HepG2 (cell line): ENCODE measurements around the gene DDRGK1. TPM values are rescaled to one million over a fixed set of nuclear protein-coding genes. Genes with fewer than 3 reads are reported as not detected.

Experiments used
- BCLAF1 ChIP-seq: fragments of 450-650 bp; IDR thresholded peaks from 2 replicates; pipeline ENCODE4 v1.6.1; 2017; ENCODE audit warnings: mild to moderate bottlenecking
- HMGXB4 ChIP-seq, 2 experiments: sonication (generic) in 1 of 2; formaldehyde crosslinking in 1 of 2; IDR thresholded peaks; 2 replicates each; pipeline versions ENCODE4 v1.4.0 to v1.6.1; 2018 to 2020; ENCODE audit warnings: missing genetic modification reagents in 2 of 2, borderline replicate concordance in 1 of 2, low read depth in 1 of 2, mild to moderate bottlenecking in 1 of 2, missing biosample characterization in 1 of 2
- JUN ChIP-seq: sonication (generic); formaldehyde crosslinking; IDR thresholded peaks from 2 replicates; pipeline ENCODE4 v1.4.0; 2020; ENCODE audit warnings: mild to moderate bottlenecking, missing genetic modification reagents
- KLF16 ChIP-seq, 2 experiments: sonication (generic) in 1 of 2; formaldehyde crosslinking in 1 of 2; IDR thresholded peaks; 2 replicates each; pipeline versions ENCODE4 v1.6.1 to v1.8.0; 2016 to 2023; ENCODE audit warnings: missing genetic modification reagents in 2 of 2, missing compliant biosample characterization in 1 of 2
- RXRB ChIP-seq: IDR thresholded peaks from 2 replicates; pipeline ENCODE4 v1.6.1; 2016; ENCODE audit warnings: borderline replicate concordance, missing genetic modification reagents, missing compliant biosample characterization
- SOX13 ChIP-seq, 3 experiments: fragments of 450-650 bp in 1 of 3; sonication (generic) in 1 of 3; formaldehyde crosslinking in 1 of 3; IDR thresholded peaks in 2 of 3; conservative IDR thresholded peaks in 1 of 3; 2 replicates each; pipeline versions ENCODE4 v1.5.0 to v1.6.1; 2016 to 2020; ENCODE audit warnings: antibody characterized with exemption in 1 of 3, mild to moderate bottlenecking in 1 of 3, missing compliant biosample characterization in 1 of 3, missing genetic modification reagents in 1 of 3, moderate library complexity in 1 of 3
- TBP ChIP-seq: sonication (generic); formaldehyde crosslinking; IDR thresholded peaks from 2 replicates; pipeline ENCODE4 v1.5.0; 2020; ENCODE audit warnings: missing genetic modification reagents
- ZBTB14 ChIP-seq: sonication (generic); formaldehyde crosslinking; IDR thresholded peaks from 2 replicates; pipeline ENCODE4 v1.4.0; 2020; ENCODE audit warnings: missing genetic modification reagents
- ZFAT ChIP-seq: sonication (generic); formaldehyde crosslinking; conservative IDR thresholded peaks from 2 replicates; pipeline ENCODE4 v1.8.1; 2023; ENCODE audit warnings: missing genetic modification reagents, inconsistent platforms
- ZNF382 ChIP-seq: sonication (generic); formaldehyde crosslinking; IDR thresholded peaks from 2 replicates; pipeline ENCODE4 v1.5.0; 2020; ENCODE audit warnings: missing genetic modification reagents, mild to moderate bottlenecking, borderline replicate concordance
- ZNF549 ChIP-seq: sonication (generic); formaldehyde crosslinking; IDR thresholded peaks from 2 replicates; pipeline ENCODE4 v1.5.0; 2020; ENCODE audit warnings: missing genetic modification reagents
- polyA plus RNA-seq, 8 experiments: library from polyadenylated mRNA; depleted of rRNA in 3 of 8; stranded (reverse) in 7 of 8; unstranded in 1 of 8; fragments of >200 nt; fragmentation: Illumina TruSeq in 4 of 8; extraction: Trizol in 4 of 8; gene quantifications; 2 replicates each; pipeline versions ENCODE4 v1.2.1 to v1.2.3, GENCODE V29; 2011 to 2016; ENCODE audit warnings: low read depth in 4 of 8, missing spikeins in 1 of 8, mixed read lengths in 1 of 8; ENCODE audit not compliant: insufficient read depth in 1 of 8
- total RNA-seq, 5 experiments: library from RNA; depleted of rRNA; stranded (reverse); fragments of >200 nt; fragmentation: Illumina TruSeq; extraction: Trizol; gene quantifications; 2 replicates each; pipeline ENCODE4 v1.2.3, GENCODE V29; 2016; ENCODE audit warnings: low read depth in 1 of 5
- TF ChIP-seq, protein P1 (sequence below): sonication (generic); formaldehyde crosslinking; IDR thresholded peaks from one replicate; pipeline ENCODE4 v1.5.1; 2020; ENCODE audit warnings: mild to moderate bottlenecking, missing genetic modification reagents; ENCODE audit errors: not compliant biosample characterization

The DDRGK1 gene
- total and polyA plus RNA-seq, 2 of the 13 experiments (the other 11 are each of a cell fraction or from before 2014, with no cell fraction given), result 96.7 to 149 TPM

- TF ChIP-seq, protein P1, sequence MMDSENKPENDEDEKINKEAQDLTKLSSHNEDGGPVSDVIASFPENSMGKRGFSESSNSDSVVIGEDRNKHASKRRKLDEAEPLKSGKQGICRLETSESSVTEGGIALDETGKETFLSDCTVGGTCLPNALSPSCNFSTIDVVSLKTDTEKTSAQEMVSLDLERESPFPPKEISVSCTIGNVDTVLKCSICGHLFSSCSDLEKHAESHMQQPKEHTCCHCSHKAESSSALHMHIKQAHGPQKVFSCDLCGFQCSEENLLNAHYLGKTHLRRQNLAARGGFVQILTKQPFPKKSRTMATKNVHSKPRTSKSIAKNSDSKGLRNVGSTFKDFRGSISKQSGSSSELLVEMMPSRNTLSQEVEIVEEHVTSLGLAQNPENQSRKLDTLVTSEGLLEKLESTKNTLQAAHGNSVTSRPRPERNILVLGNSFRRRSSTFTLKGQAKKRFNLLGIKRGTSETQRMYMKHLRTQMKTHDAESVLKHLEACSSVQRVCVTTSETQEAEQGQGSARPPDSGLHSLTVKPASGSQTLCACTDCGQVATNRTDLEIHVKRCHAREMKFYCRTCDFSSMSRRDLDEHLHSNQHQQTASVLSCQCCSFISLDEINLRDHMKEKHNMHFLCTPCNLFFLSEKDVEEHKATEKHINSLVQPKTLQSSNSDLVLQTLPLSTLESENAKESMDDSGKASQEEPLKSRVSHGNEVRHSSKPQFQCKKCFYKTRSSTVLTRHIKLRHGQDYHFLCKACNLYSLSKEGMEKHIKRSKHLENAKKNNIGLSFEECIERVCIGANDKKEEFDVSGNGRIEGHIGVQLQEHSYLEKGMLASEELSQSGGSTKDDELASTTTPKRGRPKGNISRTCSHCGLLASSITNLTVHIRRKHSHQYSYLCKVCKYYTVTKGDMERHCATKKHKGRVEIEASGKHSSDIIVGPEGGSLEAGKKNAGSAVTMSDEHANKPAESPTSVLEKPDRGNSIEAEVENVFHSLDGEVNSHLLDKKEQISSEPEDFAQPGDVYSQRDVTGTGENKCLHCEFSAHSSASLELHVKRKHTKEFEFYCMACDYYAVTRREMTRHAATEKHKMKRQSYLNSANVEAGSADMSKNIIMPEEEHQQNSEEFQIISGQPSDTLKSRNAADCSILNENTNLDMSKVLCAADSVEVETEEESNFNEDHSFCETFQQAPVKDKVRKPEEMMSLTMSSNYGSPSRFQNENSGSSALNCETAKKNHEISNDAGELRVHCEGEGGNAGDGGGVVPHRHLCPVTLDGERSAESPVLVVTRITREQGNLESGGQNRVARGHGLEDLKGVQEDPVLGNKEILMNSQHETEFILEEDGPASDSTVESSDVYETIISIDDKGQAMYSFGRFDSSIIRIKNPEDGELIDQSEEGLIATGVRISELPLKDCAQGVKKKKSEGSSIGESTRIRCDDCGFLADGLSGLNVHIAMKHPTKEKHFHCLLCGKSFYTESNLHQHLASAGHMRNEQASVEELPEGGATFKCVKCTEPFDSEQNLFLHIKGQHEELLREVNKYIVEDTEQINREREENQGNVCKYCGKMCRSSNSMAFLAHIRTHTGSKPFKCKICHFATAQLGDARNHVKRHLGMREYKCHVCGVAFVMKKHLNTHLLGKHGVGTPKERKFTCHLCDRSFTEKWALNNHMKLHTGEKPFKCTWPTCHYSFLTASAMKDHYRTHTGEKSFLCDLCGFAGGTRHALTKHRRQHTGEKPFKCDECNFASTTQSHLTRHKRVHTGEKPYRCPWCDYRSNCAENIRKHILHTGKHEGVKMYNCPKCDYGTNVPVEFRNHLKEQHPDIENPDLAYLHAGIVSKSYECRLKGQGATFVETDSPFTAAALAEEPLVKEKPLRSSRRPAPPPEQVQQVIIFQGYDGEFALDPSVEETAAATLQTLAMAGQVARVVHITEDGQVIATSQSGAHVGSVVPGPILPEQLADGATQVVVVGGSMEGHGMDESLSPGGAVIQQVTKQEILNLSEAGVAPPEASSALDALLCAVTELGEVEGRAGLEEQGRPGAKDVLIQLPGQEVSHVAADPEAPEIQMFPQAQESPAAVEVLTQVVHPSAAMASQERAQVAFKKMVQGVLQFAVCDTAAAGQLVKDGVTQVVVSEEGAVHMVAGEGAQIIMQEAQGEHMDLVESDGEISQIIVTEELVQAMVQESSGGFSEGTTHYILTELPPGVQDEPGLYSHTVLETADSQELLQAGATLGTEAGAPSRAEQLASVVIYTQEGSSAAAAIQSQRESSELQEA, result peak; percentile 96
- no peak; the same call in 1 of the 2 replicates for TF ChIP-seq JUN
- no peak for TF ChIP-seq ZNF549 (CRISPR knock-in tag)
- no peak for TF ChIP-seq ZFAT
- TF ChIP-seq HMGXB4 (CRISPR knock-in tag; IDR thresholded peaks at IDR 0.05; ENCODE audit: borderline replicate concordance in 1 of 2, low read depth in 1 of 2), result peak; percentile 95 to 96
- TF ChIP-seq ZBTB14 (CRISPR knock-in tag), result peak; percentile 72
- no peak for TF ChIP-seq ZNF382
- peak; percentile 45 for TF ChIP-seq RXRB (CRISPR knock-in tag)
- TF ChIP-seq BCLAF1, result no peak
- peak in 1 of 2 experiments; percentile 93; a peak in 3 of 4 replicates for TF ChIP-seq KLF16 (CRISPR knock-in tag; IDR thresholded peaks at IDR 0.05)
- no peak; the same call in 1 of the 2 replicates for TF ChIP-seq TBP (CRISPR knock-in tag)
- TF ChIP-seq SOX13 (IDR thresholded peaks at IDR 0.05), result no peak
- peak in 1 of 2 experiments; percentile 37; a peak in 1 of 4 replicates for TF ChIP-seq SOX13 (CRISPR knock-in tag; conservative IDR thresholded peaks at IDR 0.05 in 1 of 2, IDR thresholded peaks at IDR 0.05 in 1 of 2)
These were observed 30.7 kb downstream of the DDRGK1 start (continued) for GRCh38 chr20:3173610-3174441.
